HFF-Myc (cell line): Measurements from ENCODE around the gene NFE2L1.
"Not testable (repeated sequence)": the region's sequence is repeated elsewhere in the genome, so short reads cannot be mapped to it uniquely, and the experiment has no call there.

Source experiments
- DNase-seq: peaks from one replicate; pipeline ENCODE4 v3.0.0-alpha.2; 2011; ENCODE audit warnings: low read depth; ENCODE audit errors: extremely low read depth
- H3K4me3 ChIP-seq: replicated peaks from 2 replicates; pipeline ENCODE4 v1.5.1; 2011; ENCODE audit warnings: low read depth, mild to moderate bottlenecking, control low read depth, low read length
- CTCF ChIP-seq: IDR thresholded peaks from 2 replicates; pipeline ENCODE4 v1.5.1; 2012; ENCODE audit warnings: mild to moderate bottlenecking, low read depth, low read length, control low read depth; ENCODE audit errors: missing control alignments

NFE2L1 gene, protein sequence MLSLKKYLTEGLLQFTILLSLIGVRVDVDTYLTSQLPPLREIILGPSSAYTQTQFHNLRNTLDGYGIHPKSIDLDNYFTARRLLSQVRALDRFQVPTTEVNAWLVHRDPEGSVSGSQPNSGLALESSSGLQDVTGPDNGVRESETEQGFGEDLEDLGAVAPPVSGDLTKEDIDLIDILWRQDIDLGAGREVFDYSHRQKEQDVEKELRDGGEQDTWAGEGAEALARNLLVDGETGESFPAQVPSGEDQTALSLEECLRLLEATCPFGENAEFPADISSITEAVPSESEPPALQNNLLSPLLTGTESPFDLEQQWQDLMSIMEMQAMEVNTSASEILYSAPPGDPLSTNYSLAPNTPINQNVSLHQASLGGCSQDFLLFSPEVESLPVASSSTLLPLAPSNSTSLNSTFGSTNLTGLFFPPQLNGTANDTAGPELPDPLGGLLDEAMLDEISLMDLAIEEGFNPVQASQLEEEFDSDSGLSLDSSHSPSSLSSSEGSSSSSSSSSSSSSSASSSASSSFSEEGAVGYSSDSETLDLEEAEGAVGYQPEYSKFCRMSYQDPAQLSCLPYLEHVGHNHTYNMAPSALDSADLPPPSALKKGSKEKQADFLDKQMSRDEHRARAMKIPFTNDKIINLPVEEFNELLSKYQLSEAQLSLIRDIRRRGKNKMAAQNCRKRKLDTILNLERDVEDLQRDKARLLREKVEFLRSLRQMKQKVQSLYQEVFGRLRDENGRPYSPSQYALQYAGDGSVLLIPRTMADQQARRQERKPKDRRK

GRCh38 chr17:48047741-48048383 is at the start of gene NFE2L1:
Gene NFE2L1, plus strand, starts transcription at chr17:48048359. Its CDS starts 2,760 bp downstream, at chr17:48051119.
- no peak for TF ChIP-seq CTCF
- DNase-seq = peak; percentile 99
- peak within 1 kb of the TSS; percentile 60 for H3K4me3 ChIP-seq

DNA sequence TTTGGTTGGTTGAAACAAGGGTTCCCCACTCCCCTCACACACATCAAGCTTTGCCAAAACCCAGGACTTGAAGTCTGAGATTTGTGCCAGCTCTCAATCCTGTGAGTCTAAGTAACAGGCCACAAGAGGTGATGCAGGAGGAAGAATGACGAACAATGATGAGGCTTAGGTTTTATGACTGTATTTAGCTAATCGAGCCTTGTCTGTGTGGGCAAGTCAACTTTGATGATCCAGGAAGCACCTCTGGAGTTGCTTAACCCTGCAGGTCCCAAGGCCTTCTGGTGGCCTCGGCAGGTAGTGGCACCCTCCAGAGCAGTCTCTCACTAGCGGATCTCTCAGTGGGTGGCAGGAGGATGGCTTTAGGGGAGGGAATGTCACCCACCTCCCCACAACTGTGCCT is 48.6 kb upstream of the NFE2L1 start:
- no peak overlapping the region for H3K4me3 ChIP-seq
- no peak for DNase-seq
- TF ChIP-seq CTCF = no peak

- no peak for DNase-seq
- TF ChIP-seq CTCF = no peak
These were observed 47.0 kb upstream of the NFE2L1 start for GRCh38 chr17:48001197-48001596.

GRCh38 chr17:48001657-48002056 is 46.5 kb upstream of the NFE2L1 start:
- H3K4me3 ChIP-seq, DNase-seq: not testable (repeated sequence)

More at GRCh38 chr17:48001197-48001596, 47.0 kb upstream of the NFE2L1 start:
- no peak overlapping the region for H3K4me3 ChIP-seq

GRCh38 chr17:48002266-48002915 is 45.8 kb upstream of the NFE2L1 start:
- TF ChIP-seq CTCF = no peak
- no peak overlapping the region for H3K4me3 ChIP-seq
- DNase-seq = peak; percentile 25

DNA sequence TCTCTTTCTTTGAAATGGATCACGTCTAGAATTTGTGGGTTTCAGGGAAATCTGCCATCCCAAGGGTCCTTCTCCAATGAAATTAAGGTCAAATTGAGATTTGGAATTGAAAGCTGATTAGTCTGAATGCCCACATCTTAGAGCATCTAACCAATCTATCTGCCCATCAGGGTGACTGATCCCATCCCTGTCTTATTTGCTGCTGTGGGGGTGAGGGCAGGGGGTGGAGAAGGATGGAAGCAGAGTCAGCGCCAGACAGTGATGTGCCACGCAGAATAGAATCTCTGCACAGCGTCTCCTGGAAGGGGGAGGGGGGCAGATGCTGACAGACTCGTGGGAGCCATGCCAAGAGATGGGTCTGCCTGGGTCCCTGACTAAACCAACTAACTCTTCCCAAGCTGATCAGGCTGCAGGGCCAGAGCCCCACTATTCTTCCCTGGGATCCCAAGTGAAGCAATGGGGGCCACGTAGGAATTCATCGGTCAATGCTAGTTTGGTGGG is 45.2 kb upstream of the NFE2L1 start:
- no peak for TF ChIP-seq CTCF
- no peak overlapping the region for H3K4me3 ChIP-seq
- DNase-seq = no peak
